ENCODE data around the gene TMEM129. TPM values are rescaled to one million over a fixed set of nuclear protein-coding genes. Genes with fewer than 3 reads are reported as not detected.

TMEM129 gene
- total and polyA plus RNA-seq, 2 donors (not counting 1 experiment from before 2014, with no cell fraction given), result 15.0 to 39.6 TPM

DNA sequence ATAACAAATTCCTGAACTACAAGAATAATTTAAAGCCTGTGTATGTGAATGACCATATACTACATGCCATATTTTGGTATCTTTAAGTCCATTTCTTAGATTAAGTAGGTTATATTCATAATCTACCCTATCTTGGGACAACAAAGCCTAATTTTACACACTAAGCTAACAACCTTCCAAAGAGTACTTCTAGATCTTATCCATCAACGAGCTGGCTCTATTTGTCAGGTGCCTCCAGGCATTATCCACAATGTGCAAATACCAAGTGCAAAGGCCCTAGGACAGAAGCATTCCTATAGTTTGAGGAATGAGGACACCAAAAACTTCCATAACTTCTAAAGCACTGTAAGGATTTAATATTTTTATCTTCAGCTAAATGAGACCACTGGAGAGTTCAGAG is 12.5 kb downstream of the TMEM129 start:
- DNase-seq (ENCODE audit: low read depth in 2 of 2), result no peak
- Histone ChIP-seq H3K27ac (ENCODE audit: insufficient read depth, low read length) (no peak overlapping the region), H4K20me1 (ENCODE audit: control insufficient read depth, extremely low read depth, insufficient read depth, low read length) (no peaks in the 10 kb centered on the region), H3K4me1 (ENCODE audit: control insufficient read depth, extremely low read depth, insufficient read depth, low read length) (peaks cover 2% of the 10 kb centered on the region), H3K79me2 (ENCODE audit: control insufficient read depth, insufficient read depth, low read length) (peaks cover 78% of the 10 kb centered on the region), H3K9ac (ENCODE audit: insufficient read depth, low read length) (no peak overlapping the region), H2AFZ (ENCODE audit: low read length) (no peak overlapping the region), H3K9me3 (ENCODE audit: control insufficient read depth, insufficient read depth, low read depth, low read length) (no peaks in the 10 kb centered on the region), H3K27me3 (ENCODE audit: control insufficient read depth, insufficient read depth, low read length) (no peaks in the 10 kb centered on the region), H3K4me2 (ENCODE audit: extremely low read depth, insufficient read depth, low read length) (no peak overlapping the region), H3K4me3 (replicated peaks in 1 of 4; ENCODE audit: control extremely low read depth in 1 of 4, insufficient read depth in 1 of 4, low read depth in 3 of 4, low read length in 4 of 4) (no peak overlapping the region), H3K36me3 (ENCODE audit: control insufficient read depth, insufficient read depth, low read length) (peaks cover 12% of the 10 kb centered on the region)
- no peak for TF ChIP-seq EZH2 (IDR thresholded peaks at IDR 0.05; ENCODE audit: low read length, missing control alignments)
- TF ChIP-seq, protein P1, sequence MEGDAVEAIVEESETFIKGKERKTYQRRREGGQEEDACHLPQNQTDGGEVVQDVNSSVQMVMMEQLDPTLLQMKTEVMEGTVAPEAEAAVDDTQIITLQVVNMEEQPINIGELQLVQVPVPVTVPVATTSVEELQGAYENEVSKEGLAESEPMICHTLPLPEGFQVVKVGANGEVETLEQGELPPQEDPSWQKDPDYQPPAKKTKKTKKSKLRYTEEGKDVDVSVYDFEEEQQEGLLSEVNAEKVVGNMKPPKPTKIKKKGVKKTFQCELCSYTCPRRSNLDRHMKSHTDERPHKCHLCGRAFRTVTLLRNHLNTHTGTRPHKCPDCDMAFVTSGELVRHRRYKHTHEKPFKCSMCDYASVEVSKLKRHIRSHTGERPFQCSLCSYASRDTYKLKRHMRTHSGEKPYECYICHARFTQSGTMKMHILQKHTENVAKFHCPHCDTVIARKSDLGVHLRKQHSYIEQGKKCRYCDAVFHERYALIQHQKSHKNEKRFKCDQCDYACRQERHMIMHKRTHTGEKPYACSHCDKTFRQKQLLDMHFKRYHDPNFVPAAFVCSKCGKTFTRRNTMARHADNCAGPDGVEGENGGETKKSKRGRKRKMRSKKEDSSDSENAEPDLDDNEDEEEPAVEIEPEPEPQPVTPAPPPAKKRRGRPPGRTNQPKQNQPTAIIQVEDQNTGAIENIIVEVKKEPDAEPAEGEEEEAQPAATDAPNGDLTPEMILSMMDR (conservative IDR thresholded peaks at IDR 0.05 in 1 of 2, IDR thresholded peaks at IDR 0.05 in 1 of 2; ENCODE audit: low read depth in 1 of 2, low read length in 2 of 2), result no peak

DNA sequence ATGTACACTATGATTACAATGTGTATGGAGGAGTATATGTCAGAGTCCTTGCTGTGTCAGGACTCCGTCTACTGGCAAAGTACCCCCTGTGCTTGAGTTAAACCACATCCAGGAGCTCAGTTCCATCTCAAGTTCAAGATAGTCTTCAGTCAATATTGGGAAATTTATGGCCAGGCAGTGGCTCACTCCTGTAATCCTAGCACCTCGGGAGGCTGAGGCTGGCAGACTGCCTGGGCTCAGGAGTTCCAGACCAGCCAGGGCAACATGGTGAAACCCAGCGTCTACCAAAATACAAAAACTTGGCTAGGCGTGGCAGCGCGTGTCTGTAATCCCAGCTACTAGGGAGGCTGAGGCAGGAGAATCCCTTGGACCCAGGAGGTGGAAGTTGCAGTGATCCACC is 14.8 kb downstream of the TMEM129 start:
- Histone ChIP-seq H4K20me1 (ENCODE audit: control insufficient read depth, extremely low read depth, insufficient read depth, low read length) (no peaks in the 10 kb centered on the region), H3K9me3 (ENCODE audit: control insufficient read depth, insufficient read depth, low read depth, low read length) (no peaks in the 10 kb centered on the region), H3K9ac (ENCODE audit: insufficient read depth, low read length) (no peak overlapping the region), H3K4me1 (ENCODE audit: control insufficient read depth, extremely low read depth, insufficient read depth, low read length) (no peaks in the 10 kb centered on the region), H3K36me3 (ENCODE audit: control insufficient read depth, insufficient read depth, low read length) (peaks cover 16% of the 10 kb centered on the region), H3K27ac (ENCODE audit: insufficient read depth, low read length) (no peak overlapping the region), H3K4me2 (ENCODE audit: extremely low read depth, insufficient read depth, low read length) (no peak overlapping the region), H3K79me2 (ENCODE audit: control insufficient read depth, insufficient read depth, low read length) (peaks cover 89% of the 10 kb centered on the region), H3K27me3 (ENCODE audit: control insufficient read depth, insufficient read depth, low read length) (no peaks in the 10 kb centered on the region), H3K4me3 (replicated peaks in 1 of 4; ENCODE audit: control extremely low read depth in 1 of 4, insufficient read depth in 1 of 4, low read depth in 3 of 4, low read length in 4 of 4) (no peak overlapping the region), H2AFZ (ENCODE audit: low read length) (no peak overlapping the region)
- no peak for DNase-seq (ENCODE audit: low read depth in 2 of 2)
- TF ChIP-seq, protein P1 (conservative IDR thresholded peaks at IDR 0.05 in 1 of 2, IDR thresholded peaks at IDR 0.05 in 1 of 2; ENCODE audit: low read depth in 1 of 2, low read length in 2 of 2), result no peak
- no peak for TF ChIP-seq EZH2 (IDR thresholded peaks at IDR 0.05; ENCODE audit: low read length, missing control alignments)

GRCh38 chr4:1705732-1706131 is 15.4 kb downstream of the TMEM129 start:
- H3K36me3 ChIP-seq (ENCODE audit: control insufficient read depth, insufficient read depth, low read length), result peaks cover 16% of the 10 kb centered on the region
- H4K20me1 ChIP-seq (ENCODE audit: control insufficient read depth, extremely low read depth, insufficient read depth, low read length), result no peaks in the 10 kb centered on the region
- no peak for DNase-seq (ENCODE audit: low read depth in 2 of 2)

More at GRCh38 chr4:1705732-1706131, 15.4 kb downstream of the TMEM129 start:
- H3K9me3 ChIP-seq (ENCODE audit: control insufficient read depth, insufficient read depth, low read depth, low read length), result no peaks in the 10 kb centered on the region
- H3K79me2 ChIP-seq (ENCODE audit: control insufficient read depth, insufficient read depth, low read length), result peaks cover 86% of the 10 kb centered on the region
- no peak overlapping the region for H3K27ac ChIP-seq (ENCODE audit: insufficient read depth, low read length)
- no peak overlapping the region for H3K9ac ChIP-seq (ENCODE audit: insufficient read depth, low read length)
- no peaks in the 10 kb centered on the region for H3K4me1 ChIP-seq (ENCODE audit: control insufficient read depth, extremely low read depth, insufficient read depth, low read length)
- no peak overlapping the region for H3K4me3 ChIP-seq (replicated peaks in 1 of 4; ENCODE audit: control extremely low read depth in 1 of 4, insufficient read depth in 1 of 4, low read depth in 3 of 4, low read length in 4 of 4)
- H2AFZ ChIP-seq (ENCODE audit: low read length), result no peak overlapping the region
- H3K4me2 ChIP-seq (ENCODE audit: extremely low read depth, insufficient read depth, low read length), result no peak overlapping the region
- TF ChIP-seq EZH2 (IDR thresholded peaks at IDR 0.05; ENCODE audit: low read length, missing control alignments), result no peak
- TF ChIP-seq, protein P1 (conservative IDR thresholded peaks at IDR 0.05 in 1 of 2, IDR thresholded peaks at IDR 0.05 in 1 of 2; ENCODE audit: low read depth in 1 of 2, low read length in 2 of 2), result no peak
- H3K27me3 ChIP-seq (ENCODE audit: control insufficient read depth, insufficient read depth, low read length), result no peaks in the 10 kb centered on the region
